KMS-11 (cell line): ENCODE measurements around the gene OR51B2.

Experiments
- H2AFZ ChIP-seq: fragments of 200-600 bp; sonication (generic); 2 replicates; pipeline ENCODE4 v1.6.1; 2016; ENCODE audit warnings: antibody characterized with exemption, mixed run types, low read depth
- H3K27ac ChIP-seq: fragments of 200-600 bp; sonication (generic); 2 replicates; pipeline ENCODE4 v1.6.1; 2016; ENCODE audit warnings: mild to moderate bottlenecking, mixed run types
- H3K27me3 ChIP-seq: fragments of 200-600 bp; sonication (generic); 2 replicates; pipeline ENCODE4 v1.6.1; 2017; ENCODE audit warnings: mild to moderate bottlenecking, low read depth, mixed run types, moderate library complexity; ENCODE audit not compliant: insufficient read depth
- H3K36me3 ChIP-seq: fragments of 200-600 bp; sonication (generic); 2 replicates; pipeline ENCODE4 v1.6.1; 2017; ENCODE audit warnings: mild to moderate bottlenecking, mixed run types; ENCODE audit not compliant: insufficient read depth
- H3K4me1 ChIP-seq: fragments of 200-600 bp; sonication (generic); 2 replicates; pipeline ENCODE4 v1.6.1; 2016; ENCODE audit warnings: mild to moderate bottlenecking, low read depth, mixed run types; ENCODE audit not compliant: poor library complexity, severe bottlenecking
- H3K4me2 ChIP-seq: fragments of 200-600 bp; sonication (generic); 2 replicates; pipeline ENCODE4 v1.7.0; 2016; ENCODE audit warnings: mild to moderate bottlenecking, mixed run types
- H3K4me3 ChIP-seq: fragments of 200-600 bp; sonication (generic); IDR thresholded peaks from 2 replicates; pipeline ENCODE4 v1.6.1; 2017; ENCODE audit warnings: low read depth, low read length, mixed read lengths; ENCODE audit not compliant: insufficient read depth
- H3K79me2 ChIP-seq: fragments of 200-600 bp; sonication (generic); 2 replicates; pipeline ENCODE4 v1.6.1; 2016; ENCODE audit warnings: low read depth, mixed run types; ENCODE audit not compliant: insufficient read depth
- H3K9ac ChIP-seq: fragments of 200-600 bp; sonication (generic); 2 replicates; pipeline ENCODE4 v1.6.1; 2016; ENCODE audit warnings: mild to moderate bottlenecking, mixed run types
- H4K20me1 ChIP-seq: fragments of 200-600 bp; sonication (generic); 2 replicates; pipeline ENCODE4 v1.6.1; 2016; ENCODE audit warnings: mild to moderate bottlenecking, mixed run types; ENCODE audit not compliant: insufficient read depth
- TF ChIP-seq, protein P1 (sequence below): fragments of 200-600 bp; sonication (generic); conservative IDR thresholded peaks from 2 replicates; pipeline ENCODE4 v1.6.1; 2017; ENCODE audit warnings: low read depth, mild to moderate bottlenecking, antibody characterized with exemption, low read length, moderate library complexity, mixed read lengths

OR51B2 gene

DNA sequence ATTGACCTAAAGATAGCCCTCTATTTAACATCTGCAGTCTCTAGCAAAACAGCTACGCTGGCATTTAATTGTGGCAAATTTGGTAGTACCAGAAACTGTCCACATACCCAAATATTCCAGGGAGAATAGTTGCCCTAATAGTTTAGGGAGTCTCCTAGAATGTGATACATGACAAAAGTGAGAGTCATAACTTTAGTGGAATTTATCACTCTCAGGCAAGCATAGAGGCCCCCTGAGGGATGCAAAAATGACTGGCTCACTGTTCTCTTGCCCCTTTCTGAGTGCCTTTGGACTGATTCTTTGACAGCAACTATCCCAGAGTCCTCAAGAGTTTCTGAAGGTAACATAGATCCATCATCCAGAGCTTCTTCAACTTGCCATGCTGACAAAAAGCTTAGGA is 20.1 kb downstream of the OR51B2 start:
- Histone ChIP-seq H3K27me3 (no peaks in the 10 kb centered on the region), H3K4me2 (no peak overlapping the region), H3K9ac (no peak overlapping the region), H3K79me2 (no peaks in the 10 kb centered on the region), H3K27ac (no peak overlapping the region), H3K4me3 (no peak overlapping the region), H3K36me3 (no peaks in the 10 kb centered on the region), H2AFZ (no peak overlapping the region), H4K20me1 (no peaks in the 10 kb centered on the region), H3K4me1 (no peaks in the 10 kb centered on the region)
- TF ChIP-seq, protein P1, sequence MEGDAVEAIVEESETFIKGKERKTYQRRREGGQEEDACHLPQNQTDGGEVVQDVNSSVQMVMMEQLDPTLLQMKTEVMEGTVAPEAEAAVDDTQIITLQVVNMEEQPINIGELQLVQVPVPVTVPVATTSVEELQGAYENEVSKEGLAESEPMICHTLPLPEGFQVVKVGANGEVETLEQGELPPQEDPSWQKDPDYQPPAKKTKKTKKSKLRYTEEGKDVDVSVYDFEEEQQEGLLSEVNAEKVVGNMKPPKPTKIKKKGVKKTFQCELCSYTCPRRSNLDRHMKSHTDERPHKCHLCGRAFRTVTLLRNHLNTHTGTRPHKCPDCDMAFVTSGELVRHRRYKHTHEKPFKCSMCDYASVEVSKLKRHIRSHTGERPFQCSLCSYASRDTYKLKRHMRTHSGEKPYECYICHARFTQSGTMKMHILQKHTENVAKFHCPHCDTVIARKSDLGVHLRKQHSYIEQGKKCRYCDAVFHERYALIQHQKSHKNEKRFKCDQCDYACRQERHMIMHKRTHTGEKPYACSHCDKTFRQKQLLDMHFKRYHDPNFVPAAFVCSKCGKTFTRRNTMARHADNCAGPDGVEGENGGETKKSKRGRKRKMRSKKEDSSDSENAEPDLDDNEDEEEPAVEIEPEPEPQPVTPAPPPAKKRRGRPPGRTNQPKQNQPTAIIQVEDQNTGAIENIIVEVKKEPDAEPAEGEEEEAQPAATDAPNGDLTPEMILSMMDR: no peak

GRCh38 chr11:5303626-5304025 is 20.5 kb downstream of the OR51B2 start:
- H3K27me3 ChIP-seq: no peaks in the 10 kb centered on the region
- H3K36me3 ChIP-seq: no peaks in the 10 kb centered on the region
- no peaks in the 10 kb centered on the region for H3K79me2 ChIP-seq
- no peaks in the 10 kb centered on the region for H3K4me1 ChIP-seq
- TF ChIP-seq, protein P1: no peak
- no peak overlapping the region for H3K4me3 ChIP-seq
- H4K20me1 ChIP-seq: no peaks in the 10 kb centered on the region
- H3K27ac ChIP-seq: no peak overlapping the region
- H3K4me2 ChIP-seq: no peak overlapping the region
- H2AFZ ChIP-seq: no peak overlapping the region
- no peak overlapping the region for H3K9ac ChIP-seq

DNA sequence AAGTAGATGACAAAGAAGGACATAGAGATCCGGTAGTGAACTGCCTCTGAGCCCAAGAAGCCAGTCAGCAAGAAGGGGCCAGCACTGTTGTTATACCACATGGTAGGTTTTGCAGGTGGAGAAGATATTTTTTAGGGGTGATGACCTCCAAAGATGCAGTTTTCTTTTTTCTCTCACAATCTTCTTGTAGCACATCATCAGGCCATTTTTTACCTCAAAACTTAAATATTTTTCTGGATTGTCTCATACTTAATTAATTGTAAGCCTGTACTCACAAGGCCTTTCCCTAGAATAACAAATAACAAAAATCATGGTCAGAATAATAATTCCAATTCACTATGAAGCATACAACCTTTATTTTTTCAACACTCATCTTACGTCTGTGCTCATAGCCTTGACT is 22.3 kb downstream of the OR51B2 start, which contains the start of gene OR51B4:
Gene OR51B4 (minus strand): TSS at position 101 of the 400 bp plus-strand sequence. CDS start 0 bp downstream, at position 101.
- no peak within 1 kb of the TSS for H2AFZ ChIP-seq
- TF ChIP-seq, protein P1: no peak
- no peaks in the 10 kb centered on the region for H3K36me3 ChIP-seq
- H3K4me3 ChIP-seq: no peak within 1 kb of the TSS
- no peaks in the 10 kb centered on the region for H3K79me2 ChIP-seq
- H3K4me1 ChIP-seq: no peaks in the 10 kb centered on the region
- H4K20me1 ChIP-seq: no peaks in the 10 kb centered on the region
- H3K9ac ChIP-seq: no peak within 1 kb of the TSS
- no peak within 1 kb of the TSS for H3K27ac ChIP-seq
- no peaks in the 10 kb centered on the region for H3K27me3 ChIP-seq
- H3K4me2 ChIP-seq: no peak within 1 kb of the TSS

DNA sequence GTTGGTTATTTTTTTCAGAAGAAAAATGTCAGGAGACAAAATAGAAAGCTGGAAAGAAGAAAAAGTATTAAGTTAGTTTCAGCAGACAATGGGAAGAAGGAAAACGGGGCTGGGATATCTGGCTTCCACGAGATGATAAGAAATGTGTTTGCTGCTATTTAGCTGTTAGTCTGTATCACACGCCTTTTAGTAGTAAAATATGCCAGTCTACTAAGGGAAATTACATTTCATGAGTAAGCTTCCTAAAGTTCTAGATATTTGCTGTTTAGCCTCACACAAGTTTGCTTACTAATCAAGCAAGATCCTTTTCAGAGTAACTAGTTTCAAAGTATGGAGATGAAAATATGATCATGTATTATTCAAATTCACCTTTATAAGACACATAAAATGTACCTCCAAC is 23.8 kb downstream of the OR51B2 start:
- H3K79me2 ChIP-seq: no peaks in the 10 kb centered on the region
- H3K4me3 ChIP-seq: no peak overlapping the region
- H3K4me1 ChIP-seq: no peaks in the 10 kb centered on the region
- no peak overlapping the region for H3K4me2 ChIP-seq
- H2AFZ ChIP-seq: no peak overlapping the region
- no peak overlapping the region for H3K9ac ChIP-seq
- no peaks in the 10 kb centered on the region for H3K27me3 ChIP-seq
- H3K27ac ChIP-seq: no peak overlapping the region
- TF ChIP-seq, protein P1: no peak
- H3K36me3 ChIP-seq: no peaks in the 10 kb centered on the region
- no peaks in the 10 kb centered on the region for H4K20me1 ChIP-seq

GRCh38 chr11:5298451-5298850 is 25.6 kb downstream of the OR51B2 start:
- TF ChIP-seq, protein P1: no peak
- H3K79me2 ChIP-seq: no peaks in the 10 kb centered on the region
- no peak overlapping the region for H3K27ac ChIP-seq
- no peak overlapping the region for H2AFZ ChIP-seq
- no peak overlapping the region for H3K4me2 ChIP-seq
- H3K9ac ChIP-seq: no peak overlapping the region
- no peak overlapping the region for H3K4me3 ChIP-seq
- no peaks in the 10 kb centered on the region for H4K20me1 ChIP-seq
- no peaks in the 10 kb centered on the region for H3K36me3 ChIP-seq
- H3K27me3 ChIP-seq: no peaks in the 10 kb centered on the region
- no peaks in the 10 kb centered on the region for H3K4me1 ChIP-seq
